ENCODE results near the gene C5orf46. TPM values are rescaled to one million over a fixed set of nuclear protein-coding genes. Genes with fewer than 3 reads are reported as not detected.
"Not testable (repeated sequence)": the region's sequence is repeated elsewhere in the genome, so short reads cannot be mapped to it uniquely, and the experiment has no call there.

C5orf46 gene
- polyA plus RNA-seq, 1 donor = not detected

GRCh38 chr5:147895864-147896263 is 10.5 kb downstream of the C5orf46 start:
- no peak for DNase-seq

GRCh38 chr5:147893820-147894219 is 12.5 kb downstream of the C5orf46 start:
- no peak for DNase-seq

GRCh38 chr5:147892696-147893296 is 13.5 kb downstream of the C5orf46 start:
- no peak for DNase-seq

GRCh38 chr5:147887930-147888329 is 18.4 kb downstream of the C5orf46 start:
- no peak for DNase-seq

- no peak for DNase-seq
These were observed 19.2 kb downstream of the C5orf46 start for GRCh38 chr5:147887026-147887627.

- DNase-seq = no peak
These were observed 23.6 kb downstream of the C5orf46 start for GRCh38 chr5:147882586-147883313.

GRCh38 chr5:147880487-147880886 is 25.9 kb downstream of the C5orf46 start:
- no peak for DNase-seq

GRCh38 chr5:147879784-147880183 is 26.6 kb downstream of the C5orf46 start:
- DNase-seq = no peak

- no peak for DNase-seq
These were observed 28.1 kb downstream of the C5orf46 start, which contains the start of gene SCGB3A2 for GRCh38 chr5:147878066-147878759. Gene SCGB3A2, plus strand, starts transcription at chr5:147878711. Its CDS starts 93 bp downstream, at chr5:147878804.

- no peak for DNase-seq
These were observed 29.7 kb downstream of the C5orf46 start for GRCh38 chr5:147876626-147877025.

GRCh38 chr5:147876141-147876540 is 30.2 kb downstream of the C5orf46 start:
- no peak for DNase-seq

- DNase-seq = no peak
These were observed 31.4 kb downstream of the C5orf46 start for GRCh38 chr5:147874910-147875367.

GRCh38 chr5:147874118-147874875 is 32.0 kb downstream of the C5orf46 start:
- DNase-seq = not testable (repeated sequence)

GRCh38 chr5:147872744-147873435 is 33.4 kb downstream of the C5orf46 start:
- DNase-seq = not testable (repeated sequence)

- not testable (repeated sequence) for DNase-seq
These were observed 34.3 kb downstream of the C5orf46 start for GRCh38 chr5:147871980-147872549.

GRCh38 chr5:147869892-147870291 is 36.4 kb downstream of the C5orf46 start:
- not testable (repeated sequence) for DNase-seq

GRCh38 chr5:147869112-147869511 is 37.2 kb downstream of the C5orf46 start:
- DNase-seq = no peak

- no peak for DNase-seq
These were observed 42.7 kb downstream of the C5orf46 start for GRCh38 chr5:147863454-147864158.

GRCh38 chr5:147860641-147861025 is 45.7 kb downstream of the C5orf46 start:
- DNase-seq = no peak

Data from left kidney (tissue), 2 donors.